GM12878 (cell line): Measurements from ENCODE around the gene NFATC1. TPM values are rescaled to one million over a fixed set of nuclear protein-coding genes. Genes with fewer than 3 reads are reported as not detected.
A peak's percentile ranks its signal among the peaks of the same experiment; 100 is the strongest.

ENCODE experiments used
- BCLAF1 ChIP-seq: fragments of 450-650 bp; IDR thresholded peaks from 2 replicates; pipeline ENCODE4 v1.6.1; 2017; ENCODE audit warnings: antibody characterized with exemption, mild to moderate bottlenecking, moderate library complexity
- CEBPB ChIP-seq, 2 experiments: fragments of 150-350 bp in 1 of 2; IDR thresholded peaks; 2 replicates each; pipeline ENCODE4 v1.6.1; 2012 to 2014; ENCODE audit warnings: low read depth in 2 of 2, low read length in 2 of 2, borderline replicate concordance in 1 of 2, inconsistent platforms in 1 of 2
- E2F8 ChIP-seq: fragments of 450-650 bp; IDR thresholded peaks from 2 replicates; pipeline ENCODE4 v1.6.1; 2018; ENCODE audit warnings: mild to moderate bottlenecking, low read depth, moderate library complexity; ENCODE audit not compliant: partially characterized antibody
- E4F1 ChIP-seq: fragments of 450-650 bp; IDR thresholded peaks from 2 replicates; pipeline ENCODE4 v1.6.1; 2018; ENCODE audit warnings: borderline replicate concordance, mild to moderate bottlenecking; ENCODE audit not compliant: partially characterized antibody
- ESRRA ChIP-seq: IDR thresholded peaks from 2 replicates; pipeline ENCODE4 v1.6.1; 2012; ENCODE audit warnings: mild to moderate bottlenecking, low read length, improper control_type of control experiment
- FOS ChIP-seq: IDR thresholded peaks from 3 replicates; pipeline ENCODE4 v1.6.1; 2011; ENCODE audit warnings: borderline replicate concordance; ENCODE audit not compliant: insufficient read length; ENCODE audit errors: extremely low read depth
- IKZF2 ChIP-seq, 2 experiments: fragments of 450-650 bp; IDR thresholded peaks; 2 replicates each; pipeline ENCODE4 v1.6.1; 2017; ENCODE audit warnings: mild to moderate bottlenecking in 2 of 2, moderate library complexity in 2 of 2
- JUND ChIP-seq: IDR thresholded peaks from 2 replicates; pipeline ENCODE4 v1.6.1; 2012; ENCODE audit warnings: low read depth, mild to moderate bottlenecking, low read length, improper control_type of control experiment, moderate library complexity
- ZBTB11 ChIP-seq: fragments of 450-650 bp; formaldehyde crosslinking; IDR thresholded peaks from 2 replicates; pipeline ENCODE4 v1.5.0; 2022; ENCODE audit warnings: mild to moderate bottlenecking, missing genetic modification characterization
- ZNF217 ChIP-seq: fragments of 450-650 bp; IDR thresholded peaks from 2 replicates; pipeline ENCODE4 v1.6.1; 2017; ENCODE audit warnings: antibody characterized with exemption, mild to moderate bottlenecking
- ZNF592 ChIP-seq: fragments of 450-650 bp; IDR thresholded peaks from 2 replicates; pipeline ENCODE4 v1.6.1; 2017; ENCODE audit warnings: mild to moderate bottlenecking, moderate library complexity
- polyA plus RNA-seq, 11 experiments: library from polyadenylated mRNA; depleted of rRNA in 4 of 11; unstranded in 6 of 11; stranded (reverse) in 5 of 11; fragments of >200 nt; fragmentation: Nextera tagmentation in 4 of 11; fragmentation: Illumina TruSeq in 1 of 11; extraction: Ambion mirVana in 4 of 11; extraction: Trizol in 1 of 11; gene quantifications; 1 replicate in 1 of 11; 2 replicates in 10 of 11; pipeline versions ENCODE4 v1.2.1 to v1.2.3, GENCODE V29; 2011 to 2016; ENCODE audit warnings: inconsistent platforms in 2 of 11, missing spikeins in 2 of 11, low read depth in 1 of 11
- total RNA-seq, 4 experiments: library from RNA; depleted of rRNA in 3 of 4; stranded (reverse); fragments of >200 nt in 3 of 4; fragmentation: Illumina TruSeq in 1 of 4; extraction: Trizol in 1 of 4; gene quantifications; 2 replicates each; pipeline versions ENCODE4 v1.2.1 to v1.2.3, GENCODE V29; 2013 to 2021

NFATC1 gene
- total and polyA plus RNA-seq, 10 of the 15 experiments (the other 5 are each of a cell fraction or from before 2014, with no cell fraction given) = 0.84 to 20.8 (median 5.1) TPM

- TF ChIP-seq BCLAF1 = no peak
- TF ChIP-seq E4F1 = peak; percentile 56
- TF ChIP-seq IKZF2 (IDR thresholded peaks at IDR 0.05) = peak; percentile 11 to 51; a peak in 2 of 4 replicates
- TF ChIP-seq JUND = no peak
- no peak for TF ChIP-seq FOS
- TF ChIP-seq CEBPB (IDR thresholded peaks at IDR 0.05; ENCODE audit: borderline replicate concordance in 1 of 2, low read depth in 2 of 2, low read length in 2 of 2) = peak in 1 of 2 experiments; percentile 38; a peak in 1 of 4 replicates
- no peak for TF ChIP-seq ZBTB11
- no peak for TF ChIP-seq ZNF217
- TF ChIP-seq ZNF592 = 0 out of 2 replicates have a peak, but pooled peaks have one; percentile 30
- TF ChIP-seq E2F8 = peak; percentile 91
- no peak for TF ChIP-seq ESRRA
These were observed 10.2 kb downstream of the NFATC1 start (continued) for GRCh38 chr18:79405781-79406575.
